NCI-H187 treated with DMSO at 0.1 percent for 48 hours (cell line): ENCODE data around the gene FGF14.

Experiments
- DNase-seq: peaks from one replicate; lab custom pipeline; 2025; lab: John Stamatoyannopoulos, UW

Gene FGF14

DNA sequence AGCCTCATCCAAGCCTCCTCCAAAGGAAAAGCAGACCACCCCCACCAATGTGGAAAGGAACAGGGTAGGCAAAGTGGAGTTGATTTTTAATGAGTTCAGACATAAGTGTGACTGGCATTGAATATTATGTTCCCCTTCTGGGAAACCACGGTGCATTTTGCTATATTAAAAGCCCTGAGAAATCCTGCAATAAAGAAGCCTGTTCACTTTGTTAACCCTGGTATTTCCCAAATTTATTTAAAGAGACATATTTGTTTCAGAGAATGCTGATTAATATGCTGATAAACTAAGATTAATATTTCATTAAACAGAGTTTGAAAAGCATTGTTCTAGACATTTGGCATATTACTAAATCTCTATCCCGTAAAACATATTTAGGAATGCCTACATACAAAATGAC lies 151.4 kb downstream of the FGF14 start:
- no peak for DNase-seq

- no peak for DNase-seq
Measured at GRCh38 chr13:102244607-102245227, 157.1 kb downstream of the FGF14 start.

DNA sequence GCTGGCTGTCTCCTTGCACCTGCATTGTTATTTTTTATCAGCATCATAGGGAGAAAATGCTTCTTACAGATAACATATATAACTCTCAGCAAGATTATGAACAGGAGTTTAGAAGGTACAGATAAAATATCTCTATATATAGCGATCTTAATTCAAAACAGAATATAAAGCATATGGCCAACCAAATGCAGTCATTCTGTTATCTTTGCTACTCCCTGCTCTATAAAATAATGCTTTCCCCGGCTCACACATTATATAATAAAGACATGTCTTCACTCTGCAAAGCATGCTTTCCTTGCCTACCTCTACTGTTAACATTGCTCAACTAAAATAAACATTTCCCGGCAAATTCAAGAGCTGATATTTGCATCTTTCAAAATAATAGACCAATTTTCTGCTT lies 161.7 kb downstream of the FGF14 start:
- DNase-seq = no peak

DNA sequence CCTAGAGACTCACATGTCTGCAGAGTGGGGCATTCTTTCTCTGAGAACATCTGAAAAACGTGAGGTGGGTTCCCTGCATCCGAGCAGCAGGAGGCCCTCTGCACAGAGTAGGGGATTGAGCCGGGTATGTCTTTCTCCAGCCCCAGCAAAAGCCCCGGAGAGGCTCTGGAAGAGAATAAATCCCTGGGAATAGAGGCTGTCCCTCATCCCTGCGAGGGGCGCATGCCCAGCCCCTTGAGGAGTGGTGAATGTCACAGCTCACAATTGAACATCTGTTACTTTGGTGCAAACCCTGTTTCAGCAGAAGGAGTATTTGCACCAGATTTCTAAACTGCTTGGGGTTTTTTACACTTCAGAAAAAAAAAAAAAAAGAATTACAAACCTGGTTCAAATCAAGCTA lies 164.6 kb downstream of the FGF14 start:
- DNase-seq = no peak

DNA sequence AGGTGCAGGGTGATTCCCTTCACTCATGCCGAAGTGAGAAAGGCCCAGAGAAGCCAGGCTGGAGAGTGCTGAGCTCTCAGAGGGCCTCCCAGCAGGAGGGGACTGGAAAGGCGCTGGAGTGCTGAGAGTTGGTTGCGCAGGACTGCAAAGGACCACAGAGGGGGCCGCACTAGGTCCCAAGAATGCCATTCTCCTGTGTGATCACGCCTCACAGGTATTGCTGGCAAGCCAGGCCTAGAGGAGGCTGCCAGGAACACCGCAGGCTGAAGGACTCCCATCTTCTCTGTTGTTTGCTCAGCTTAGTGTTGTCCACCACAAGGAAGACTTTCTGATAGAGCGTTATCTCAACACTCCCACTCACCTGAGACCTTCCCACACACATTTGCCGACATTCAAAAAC lies 165.0 kb downstream of the FGF14 start:
- DNase-seq = no peak

GRCh38 chr13:102236341-102236740 lies 165.5 kb downstream of the FGF14 start:
- DNase-seq = no peak

DNA sequence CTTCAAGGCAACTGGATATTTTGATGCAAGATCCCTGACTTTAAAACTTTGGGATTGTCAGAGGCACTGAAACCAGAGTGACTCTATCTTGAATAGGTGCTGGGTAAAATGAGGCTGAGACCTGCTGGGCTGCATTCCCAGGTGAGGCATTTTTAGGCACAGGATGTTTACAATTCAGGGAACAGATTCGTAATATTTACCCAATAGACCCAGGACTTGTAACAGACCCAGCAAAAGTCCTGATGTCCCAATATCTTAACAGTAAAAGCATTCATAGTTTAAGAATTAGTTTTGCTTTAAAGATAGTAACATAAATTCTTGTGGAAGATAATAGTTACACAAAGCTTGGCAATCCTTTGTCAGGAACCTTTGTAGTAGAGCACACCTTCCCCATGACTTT lies 166.2 kb downstream of the FGF14 start:
- DNase-seq = no peak

- DNase-seq = no peak
Measured at GRCh38 chr13:102234618-102235017, 167.2 kb downstream of the FGF14 start.

- no peak for DNase-seq
Measured at GRCh38 chr13:102233566-102234208, 168.2 kb downstream of the FGF14 start.

- no peak for DNase-seq
Measured at GRCh38 chr13:102231479-102231878, 170.4 kb downstream of the FGF14 start.

GRCh38 chr13:102227741-102228140 lies 174.1 kb downstream of the FGF14 start:
- DNase-seq = no peak

GRCh38 chr13:102226591-102226990 lies 175.3 kb downstream of the FGF14 start:
- no peak for DNase-seq

DNA sequence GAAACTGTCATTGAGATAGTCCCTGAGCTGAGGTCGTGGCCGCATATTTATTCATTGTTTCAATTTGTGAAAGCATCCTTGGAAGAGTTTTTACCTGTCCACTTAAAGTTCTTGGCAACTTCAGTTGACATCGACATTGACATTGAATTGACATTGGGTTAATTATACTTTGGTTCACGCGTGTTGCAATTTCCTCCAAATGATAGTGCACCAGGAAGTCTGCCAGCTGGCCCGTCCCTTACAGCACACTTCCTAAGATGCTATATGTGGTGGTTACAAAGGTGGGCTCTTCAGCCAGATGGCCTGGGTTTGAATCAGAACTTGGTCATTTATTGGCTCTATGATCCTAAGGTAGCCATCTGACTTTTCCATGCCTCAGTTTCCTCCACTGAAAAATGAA lies 176.0 kb downstream of the FGF14 start:
- DNase-seq = no peak

GRCh38 chr13:102220681-102221228 lies 181.1 kb downstream of the FGF14 start:
- DNase-seq = no peak

GRCh38 chr13:102214956-102215355 lies 186.9 kb downstream of the FGF14 start:
- DNase-seq = no peak

DNA sequence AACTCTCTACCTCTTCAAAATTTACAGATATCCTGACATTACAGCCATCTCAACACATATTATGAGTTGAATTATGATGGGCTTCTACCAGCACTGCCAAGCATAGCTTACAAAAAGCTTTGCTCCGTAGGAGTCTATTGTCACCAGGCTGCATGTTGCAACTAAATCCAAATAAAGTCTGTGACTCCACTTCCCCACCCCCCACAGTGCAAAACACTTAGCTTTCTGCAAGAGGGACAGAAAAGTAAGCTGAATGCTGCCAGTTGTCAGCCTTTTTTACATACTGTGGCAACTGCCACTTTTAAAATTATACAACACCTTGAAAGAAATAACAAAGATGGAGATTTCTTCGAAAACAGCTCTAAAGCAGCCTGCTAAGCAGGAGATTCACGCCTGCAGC lies 189.1 kb downstream of the FGF14 start:
- DNase-seq = no peak

GRCh38 chr13:102208347-102208746 lies 193.5 kb downstream of the FGF14 start:
- DNase-seq = no peak

GRCh38 chr13:102207680-102208342 lies 194.0 kb downstream of the FGF14 start:
- DNase-seq = no peak

- no peak for DNase-seq
Measured at GRCh38 chr13:102203718-102204117, 198.1 kb downstream of the FGF14 start.

DNA sequence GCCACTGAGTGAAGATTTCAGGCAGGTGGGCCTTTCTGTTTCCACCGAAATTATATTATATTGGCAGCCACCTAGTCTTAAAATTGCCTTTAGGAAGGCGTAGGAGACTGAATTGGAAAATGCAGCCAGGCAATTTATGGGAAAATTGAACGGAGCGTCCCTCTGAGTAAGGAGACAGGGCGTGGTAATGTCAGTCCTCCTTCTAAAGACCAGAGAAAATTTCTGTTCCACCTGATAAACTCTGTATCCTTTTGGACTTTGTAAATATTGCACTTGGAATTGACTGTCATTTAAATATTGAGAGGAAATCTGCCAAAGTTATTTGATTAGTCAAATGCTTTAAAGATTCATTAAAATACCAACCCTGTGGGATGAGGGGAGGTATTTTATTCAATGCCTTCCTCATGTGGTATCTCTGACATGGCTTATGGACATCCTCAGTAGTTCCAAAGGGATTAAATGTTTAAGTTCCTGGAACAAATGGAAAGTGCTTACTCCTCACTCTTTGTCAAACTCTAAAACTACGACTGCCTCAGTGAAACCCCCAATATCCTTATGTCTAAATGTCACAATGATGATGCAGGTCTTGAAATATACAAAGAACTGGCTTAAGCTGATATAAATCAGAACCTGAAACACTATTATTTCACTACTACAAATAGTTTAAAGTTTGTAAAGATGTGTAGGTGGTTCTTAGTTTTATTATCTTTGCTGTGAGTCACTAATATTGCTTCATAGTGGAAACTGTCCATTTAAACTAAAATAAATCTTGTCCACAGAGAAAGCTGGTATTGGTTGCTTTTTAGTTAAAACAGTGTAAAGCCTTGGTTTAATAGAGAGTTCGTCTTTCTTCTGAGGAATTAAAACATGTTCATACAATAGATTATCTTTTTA lies 203.2 kb downstream of the FGF14 start:
- no peak for DNase-seq

DNA sequence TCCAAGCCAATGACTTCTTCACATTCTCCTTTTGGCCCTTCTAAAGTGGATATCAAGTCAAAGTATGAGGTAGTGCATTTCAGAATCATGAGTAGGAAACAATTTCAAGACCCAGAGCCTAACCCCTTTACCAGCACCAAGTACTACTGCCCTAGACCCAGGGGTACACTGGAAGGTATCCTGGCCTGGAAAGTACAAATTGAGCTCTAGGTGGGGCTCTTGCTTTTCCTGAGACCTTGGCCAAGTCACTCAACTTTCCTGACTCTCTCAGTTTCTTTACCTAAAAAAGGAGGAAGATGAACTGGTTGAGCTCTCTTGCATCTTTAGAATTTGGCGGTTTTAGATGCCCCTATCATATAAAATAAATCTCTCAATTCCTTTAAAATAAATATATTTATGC lies 204.7 kb downstream of the FGF14 start:
- DNase-seq = no peak
